PFSK-1 (cell line): ENCODE results near the gene TET2.

Experiments
- FOXP2 ChIP-seq: optimal IDR thresholded peaks from 2 replicates; pipeline ENCODE3; 2011; ENCODE audit warnings: borderline replicate concordance, control low read depth, inconsistent platforms; ENCODE audit not compliant: insufficient read depth; ENCODE audit errors: extremely low read length, extremely low read depth
- POLR2AphosphoS5 ChIP-seq: IDR thresholded peaks from 2 replicates; pipeline ENCODE4 v1.6.1; 2012; ENCODE audit warnings: low read depth, mild to moderate bottlenecking, control low read depth, low read length, moderate library complexity
- SIN3A ChIP-seq: IDR thresholded peaks from 2 replicates; pipeline ENCODE4 v1.6.1; 2012; ENCODE audit warnings: mild to moderate bottlenecking, low read length, moderate library complexity, borderline replicate concordance; ENCODE audit not compliant: insufficient read depth
- TAF1 ChIP-seq: IDR thresholded peaks from 2 replicates; pipeline ENCODE4 v1.6.1; 2012; ENCODE audit warnings: low read length, control low read depth, borderline replicate concordance; ENCODE audit not compliant: insufficient read depth
- TF ChIP-seq, protein P1 (sequence below), 2 experiments: IDR thresholded peaks; 2 replicates each; pipeline versions ENCODE4 v1.6.1 to v1.8.0; 2011 to 2012; ENCODE audit warnings: low read depth in 2 of 2, low read length in 2 of 2, control low read depth in 1 of 2, inconsistent platforms in 1 of 2, mild to moderate bottlenecking in 1 of 2, moderate library complexity in 1 of 2; ENCODE audit not compliant: insufficient read depth in 1 of 2

Gene TET2

DNA sequence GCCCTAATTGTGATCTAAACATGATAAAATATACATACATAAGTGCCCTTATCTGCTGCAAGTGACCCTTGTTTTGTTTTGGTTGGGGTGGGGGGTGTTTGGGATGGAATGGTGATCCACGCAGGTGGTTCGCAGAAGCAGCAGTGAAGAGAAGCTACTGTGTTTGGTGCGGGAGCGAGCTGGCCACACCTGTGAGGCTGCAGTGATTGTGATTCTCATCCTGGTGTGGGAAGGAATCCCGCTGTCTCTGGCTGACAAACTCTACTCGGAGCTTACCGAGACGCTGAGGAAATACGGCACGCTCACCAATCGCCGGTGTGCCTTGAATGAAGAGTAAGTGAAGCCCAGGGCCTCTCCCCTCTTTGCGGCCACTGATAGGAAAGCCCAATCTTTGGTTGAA is 96.8 kb downstream of the TET2 start:
- TF ChIP-seq SIN3A (no peak), POLR2AphosphoS5 (no peak), FOXP2 (no peak), TAF1 (no peak)
- TF ChIP-seq, protein P1, sequence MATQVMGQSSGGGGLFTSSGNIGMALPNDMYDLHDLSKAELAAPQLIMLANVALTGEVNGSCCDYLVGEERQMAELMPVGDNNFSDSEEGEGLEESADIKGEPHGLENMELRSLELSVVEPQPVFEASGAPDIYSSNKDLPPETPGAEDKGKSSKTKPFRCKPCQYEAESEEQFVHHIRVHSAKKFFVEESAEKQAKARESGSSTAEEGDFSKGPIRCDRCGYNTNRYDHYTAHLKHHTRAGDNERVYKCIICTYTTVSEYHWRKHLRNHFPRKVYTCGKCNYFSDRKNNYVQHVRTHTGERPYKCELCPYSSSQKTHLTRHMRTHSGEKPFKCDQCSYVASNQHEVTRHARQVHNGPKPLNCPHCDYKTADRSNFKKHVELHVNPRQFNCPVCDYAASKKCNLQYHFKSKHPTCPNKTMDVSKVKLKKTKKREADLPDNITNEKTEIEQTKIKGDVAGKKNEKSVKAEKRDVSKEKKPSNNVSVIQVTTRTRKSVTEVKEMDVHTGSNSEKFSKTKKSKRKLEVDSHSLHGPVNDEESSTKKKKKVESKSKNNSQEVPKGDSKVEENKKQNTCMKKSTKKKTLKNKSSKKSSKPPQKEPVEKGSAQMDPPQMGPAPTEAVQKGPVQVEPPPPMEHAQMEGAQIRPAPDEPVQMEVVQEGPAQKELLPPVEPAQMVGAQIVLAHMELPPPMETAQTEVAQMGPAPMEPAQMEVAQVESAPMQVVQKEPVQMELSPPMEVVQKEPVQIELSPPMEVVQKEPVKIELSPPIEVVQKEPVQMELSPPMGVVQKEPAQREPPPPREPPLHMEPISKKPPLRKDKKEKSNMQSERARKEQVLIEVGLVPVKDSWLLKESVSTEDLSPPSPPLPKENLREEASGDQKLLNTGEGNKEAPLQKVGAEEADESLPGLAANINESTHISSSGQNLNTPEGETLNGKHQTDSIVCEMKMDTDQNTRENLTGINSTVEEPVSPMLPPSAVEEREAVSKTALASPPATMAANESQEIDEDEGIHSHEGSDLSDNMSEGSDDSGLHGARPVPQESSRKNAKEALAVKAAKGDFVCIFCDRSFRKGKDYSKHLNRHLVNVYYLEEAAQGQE (IDR thresholded peaks at IDR 0.05; ENCODE audit: insufficient read depth in 1 of 2, low read depth in 2 of 2, low read length in 2 of 2): no peak

DNA sequence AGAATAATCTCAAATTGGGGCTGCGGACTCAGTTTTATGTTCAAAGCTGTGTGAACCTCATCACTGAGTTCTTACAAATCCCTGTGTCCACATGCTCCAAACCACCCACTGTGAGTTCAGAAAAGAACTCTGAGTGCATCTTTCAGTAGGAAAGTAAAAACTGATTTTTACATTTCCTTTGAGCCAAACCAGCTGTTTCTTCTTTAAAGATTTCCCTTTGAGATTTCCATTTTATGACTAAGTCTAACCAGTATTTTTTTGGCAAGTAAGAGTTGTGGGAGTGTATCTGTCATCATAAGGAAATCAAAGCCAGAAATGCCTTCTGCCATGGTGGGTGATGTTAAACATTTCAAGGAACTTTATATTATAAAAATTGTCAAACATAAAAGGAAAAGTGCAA is 100.0 kb downstream of the TET2 start:
- TF ChIP-seq TAF1: no peak
- TF ChIP-seq, protein P1 (IDR thresholded peaks at IDR 0.05; ENCODE audit: insufficient read depth in 1 of 2, low read depth in 2 of 2, low read length in 2 of 2): no peak

DNA sequence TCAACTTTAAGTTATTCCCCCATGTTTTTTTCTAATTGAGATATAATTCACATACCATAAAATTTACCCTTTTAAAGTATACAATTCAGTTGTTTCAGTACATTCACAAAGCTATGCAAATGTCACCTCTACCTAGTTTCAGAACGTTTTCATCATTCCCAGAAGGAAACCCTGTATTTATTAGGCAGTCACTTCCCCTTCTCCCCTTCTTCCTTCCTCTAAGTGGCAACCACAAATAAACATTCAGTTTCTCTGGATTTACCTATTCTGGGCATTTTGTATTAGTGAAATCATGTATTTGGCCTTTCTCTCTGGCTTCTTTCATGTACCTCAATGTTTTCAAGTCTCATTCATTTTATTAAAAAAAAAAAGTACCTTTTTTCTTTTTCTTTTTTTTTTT is 101.9 kb downstream of the TET2 start:
- TF ChIP-seq, protein P1 (IDR thresholded peaks at IDR 0.05; ENCODE audit: insufficient read depth in 1 of 2, low read depth in 2 of 2, low read length in 2 of 2): no peak
- TF ChIP-seq TAF1 (no peak), POLR2AphosphoS5 (no peak), SIN3A (no peak), FOXP2 (no peak)

DNA sequence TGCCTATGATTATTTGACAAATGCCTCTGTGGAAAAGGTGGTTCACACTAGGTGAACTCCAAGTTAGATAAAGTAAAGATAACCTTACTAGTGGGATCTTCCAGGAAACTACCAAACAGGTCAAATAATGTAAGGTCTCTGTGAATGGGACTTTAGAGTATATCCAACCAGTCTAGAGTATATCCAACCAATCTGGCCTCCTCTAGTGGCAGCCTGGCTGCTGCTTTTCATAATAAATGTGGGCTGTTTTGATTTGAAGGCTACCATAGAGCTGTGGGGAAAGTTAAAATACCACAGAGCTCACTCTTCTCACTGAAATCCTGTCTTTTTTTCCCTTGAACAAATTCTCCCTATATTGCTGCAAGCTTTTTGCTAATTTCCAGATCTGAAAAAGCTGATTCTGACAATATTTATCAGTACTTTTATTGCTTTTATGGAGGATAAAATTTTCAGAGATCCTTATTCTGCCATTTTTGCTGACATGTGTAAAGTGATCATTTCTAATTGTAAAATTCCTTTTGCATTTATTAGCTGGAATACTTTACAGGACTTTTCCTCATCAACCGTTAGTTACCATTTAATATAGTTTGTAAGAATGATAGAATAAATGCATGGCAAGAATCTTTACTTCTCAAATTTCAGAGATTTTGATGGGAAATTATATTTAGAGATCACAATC is 111.3 kb downstream of the TET2 start:
- TF ChIP-seq FOXP2: no peak
- TF ChIP-seq, protein P1 (IDR thresholded peaks at IDR 0.05; ENCODE audit: insufficient read depth in 1 of 2, low read depth in 2 of 2, low read length in 2 of 2): no peak
- no peak for TF ChIP-seq SIN3A
- no peak for TF ChIP-seq TAF1

DNA sequence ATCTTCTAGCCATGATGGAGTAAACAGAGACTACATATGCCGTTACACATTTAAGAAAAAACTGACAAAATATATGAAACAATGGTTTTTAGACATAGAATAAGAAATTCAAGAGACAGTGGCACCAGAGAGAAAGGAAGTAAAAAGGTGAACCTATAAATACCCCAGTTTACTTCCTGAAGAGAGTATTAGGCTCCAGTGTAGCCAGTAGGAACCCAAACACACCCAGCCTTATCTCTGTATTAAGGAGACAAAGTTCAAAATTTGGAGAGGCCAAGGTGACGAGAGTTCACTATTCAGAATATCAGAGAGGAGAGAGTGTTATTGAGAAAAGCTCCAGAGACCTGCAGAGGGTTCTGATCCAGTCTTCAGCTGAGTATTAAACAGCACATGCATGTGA is 119.0 kb downstream of the TET2 start:
- TF ChIP-seq FOXP2: no peak
- TF ChIP-seq, protein P1 (IDR thresholded peaks at IDR 0.05; ENCODE audit: insufficient read depth in 1 of 2, low read depth in 2 of 2, low read length in 2 of 2): no peak
- no peak for TF ChIP-seq SIN3A
- no peak for TF ChIP-seq POLR2AphosphoS5
